Epidermal melanocyte (primary cell): ENCODE measurements around the gene RFC4.
"Not testable (repeated sequence)": the region's sequence is repeated elsewhere in the genome, so short reads cannot be mapped to it uniquely, and the experiment has no call there.

Experiments used
- DNase-seq: peaks from one replicate; pipeline ENCODE4 v3.0.0; 2011; ENCODE audit warnings: low spot score; ENCODE audit not compliant: insufficient read length

Gene RFC4, protein sequence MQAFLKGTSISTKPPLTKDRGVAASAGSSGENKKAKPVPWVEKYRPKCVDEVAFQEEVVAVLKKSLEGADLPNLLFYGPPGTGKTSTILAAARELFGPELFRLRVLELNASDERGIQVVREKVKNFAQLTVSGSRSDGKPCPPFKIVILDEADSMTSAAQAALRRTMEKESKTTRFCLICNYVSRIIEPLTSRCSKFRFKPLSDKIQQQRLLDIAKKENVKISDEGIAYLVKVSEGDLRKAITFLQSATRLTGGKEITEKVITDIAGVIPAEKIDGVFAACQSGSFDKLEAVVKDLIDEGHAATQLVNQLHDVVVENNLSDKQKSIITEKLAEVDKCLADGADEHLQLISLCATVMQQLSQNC

DNA sequence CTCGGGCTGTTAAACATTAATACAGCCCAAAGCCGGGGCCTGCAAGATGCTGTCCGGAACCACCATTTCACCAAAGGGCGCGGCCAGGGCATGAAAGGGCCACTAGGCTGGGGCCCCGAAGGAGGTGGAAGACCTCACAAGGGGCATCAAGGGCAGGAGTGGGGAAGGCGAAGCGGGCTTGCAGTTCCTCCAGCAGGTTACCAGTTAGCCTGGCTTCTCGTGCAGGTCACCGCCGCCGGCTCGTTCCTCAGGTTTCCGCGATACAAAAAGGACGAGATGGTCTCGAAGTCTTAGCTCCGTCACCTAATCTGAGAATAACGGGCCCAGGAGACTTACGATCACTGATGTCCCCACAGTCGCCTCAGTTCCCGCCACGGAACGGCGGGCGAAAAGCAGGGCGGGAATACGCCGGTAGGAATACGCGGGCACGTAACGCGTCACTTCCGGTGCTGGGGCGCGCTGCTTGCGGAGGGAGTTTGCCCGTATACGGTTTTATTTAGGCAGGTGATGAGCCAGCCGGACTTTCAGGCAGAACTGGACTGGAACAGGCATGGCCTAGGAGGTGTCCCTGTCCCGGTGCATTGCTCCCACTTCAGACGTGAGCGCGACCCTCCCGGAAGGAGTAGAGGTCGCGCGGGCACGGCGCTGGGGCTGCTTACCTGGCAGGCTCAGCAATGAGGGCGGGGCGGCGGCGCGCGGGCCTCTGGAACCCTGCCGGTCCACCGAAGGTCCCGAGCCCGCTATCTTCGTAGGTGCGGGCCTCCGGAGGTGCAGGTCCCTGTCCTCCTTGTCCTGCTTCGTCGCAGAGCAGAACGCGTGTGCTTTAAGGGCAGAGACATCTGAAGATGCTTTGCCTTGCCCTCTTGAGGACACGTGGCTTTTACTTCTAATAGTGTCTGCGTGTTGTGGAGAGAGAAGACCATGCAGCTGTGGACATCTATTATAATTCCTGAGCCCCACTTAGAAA, at the start of gene RFC4:
RFC4 (minus strand) TSS at position 394 of the 967 bp plus-strand sequence. CDS start 1,769 bp downstream, outside the sequence.
- peak; percentile 66 for DNase-seq

DNA sequence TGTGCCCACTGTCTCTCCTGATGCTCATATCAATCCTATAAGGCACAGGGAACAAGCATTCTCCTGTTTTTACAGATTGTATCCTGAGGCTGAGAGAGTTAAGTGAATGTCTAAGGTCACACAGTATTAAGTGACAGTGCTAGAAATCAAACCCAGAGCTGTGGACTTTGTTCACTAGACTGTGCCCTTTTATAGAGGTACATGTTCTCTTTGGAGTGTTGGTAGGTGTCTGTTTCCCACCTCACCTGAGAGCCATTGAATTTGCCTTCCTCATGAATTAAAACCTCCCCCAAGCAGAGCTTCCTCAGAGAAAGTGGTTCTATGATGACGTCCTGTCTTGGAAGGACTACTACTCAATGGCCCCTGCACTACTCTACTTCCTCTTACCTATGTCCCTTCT, 48.7 kb upstream of the RFC4 start:
- no peak for DNase-seq

DNA sequence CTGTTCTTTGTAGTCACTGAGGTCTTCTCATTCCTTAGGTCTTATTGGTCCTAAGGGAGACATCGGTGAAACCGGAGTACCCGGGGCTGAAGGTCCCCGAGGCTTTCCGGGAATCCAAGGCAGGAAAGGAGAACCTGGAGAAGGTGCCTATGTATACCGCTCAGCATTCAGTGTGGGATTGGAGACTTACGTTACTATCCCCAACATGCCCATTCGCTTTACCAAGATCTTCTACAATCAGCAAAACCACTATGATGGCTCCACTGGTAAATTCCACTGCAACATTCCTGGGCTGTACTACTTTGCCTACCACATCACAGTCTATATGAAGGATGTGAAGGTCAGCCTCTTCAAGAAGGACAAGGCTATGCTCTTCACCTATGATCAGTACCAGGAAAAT, 47.9 kb upstream of the RFC4 start:
- DNase-seq, result no peak

DNA sequence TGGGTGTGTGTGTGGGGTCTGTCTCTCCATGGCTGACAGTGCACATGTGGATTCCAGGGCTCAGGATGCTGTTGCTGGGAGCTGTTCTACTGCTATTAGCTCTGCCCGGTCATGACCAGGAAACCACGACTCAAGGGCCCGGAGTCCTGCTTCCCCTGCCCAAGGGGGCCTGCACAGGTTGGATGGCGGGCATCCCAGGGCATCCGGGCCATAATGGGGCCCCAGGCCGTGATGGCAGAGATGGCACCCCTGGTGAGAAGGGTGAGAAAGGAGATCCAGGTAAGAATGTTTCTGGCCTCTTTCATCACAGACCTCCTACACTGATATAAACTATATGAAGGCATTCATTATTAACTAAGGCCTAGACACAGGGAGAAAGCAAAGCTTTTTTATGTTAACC, 46.7 kb upstream of the RFC4 start:
- no peak for DNase-seq

DNA sequence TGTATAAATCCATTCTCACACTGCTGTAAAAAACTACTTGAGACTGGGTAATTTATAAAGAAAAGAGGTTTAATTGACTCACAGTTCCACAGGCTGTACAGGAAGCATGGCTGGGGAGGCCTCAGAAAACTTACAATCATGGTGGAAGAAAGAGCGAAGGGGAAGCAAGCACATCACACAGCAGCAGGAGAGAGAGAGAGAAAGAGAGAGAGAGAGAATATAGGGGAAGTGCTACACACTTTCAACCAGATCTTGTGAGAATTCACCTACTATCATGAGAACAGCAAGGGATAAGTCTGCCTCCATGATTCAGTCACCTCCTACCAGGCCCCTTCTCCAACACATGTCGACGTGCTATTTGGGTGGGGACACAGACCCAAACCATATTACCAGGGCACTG, 45.6 kb upstream of the RFC4 start:
- DNase-seq, result not testable (repeated sequence)

DNA sequence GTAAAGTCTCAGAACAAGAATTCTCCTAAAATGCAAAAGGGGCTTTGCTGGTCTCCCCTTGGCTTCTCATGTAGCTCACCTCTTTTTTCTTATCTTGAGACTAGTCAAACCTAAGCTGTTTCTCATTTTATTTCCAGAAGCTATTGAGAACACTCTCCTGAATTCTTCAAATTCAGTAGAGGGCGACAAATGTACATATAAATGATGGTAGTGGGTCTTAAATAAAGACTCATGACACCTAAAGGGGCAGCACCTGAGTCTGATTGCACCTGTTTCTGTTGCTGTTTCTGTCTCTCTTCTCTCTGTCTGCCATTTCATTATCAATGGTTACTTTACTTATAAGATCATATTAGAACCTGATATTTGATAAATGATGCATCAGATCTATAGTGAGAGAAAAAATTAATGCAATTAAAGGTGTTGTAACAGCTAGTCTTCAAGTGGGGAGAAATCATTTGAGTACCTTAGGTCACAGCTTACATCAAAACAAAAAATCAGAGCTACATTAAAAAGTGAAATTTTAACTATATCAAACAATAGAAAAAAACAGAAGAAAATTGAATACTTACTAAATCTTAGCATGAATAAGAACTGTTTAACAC, 43.2 kb upstream of the RFC4 start:
- DNase-seq, result no peak

DNA sequence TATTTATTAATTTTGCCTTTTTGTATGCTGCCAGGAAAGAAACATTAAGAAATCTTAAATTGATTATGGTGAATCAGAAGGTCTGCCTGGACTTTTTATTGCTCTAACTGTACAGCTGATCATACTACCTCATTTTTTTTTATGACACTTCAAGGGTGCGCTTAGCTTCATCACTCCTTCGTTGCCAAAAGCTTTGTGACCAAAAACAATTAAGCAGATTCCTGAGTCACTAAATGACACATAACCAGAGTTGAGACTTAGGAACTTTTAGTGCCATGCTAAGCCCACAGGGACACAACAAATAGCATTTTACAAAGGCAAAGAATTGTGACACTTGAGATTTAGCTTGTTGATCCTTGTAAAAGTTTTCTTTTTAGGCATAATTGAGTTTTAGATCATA, 41.2 kb upstream of the RFC4 start:
- DNase-seq, result no peak

DNA sequence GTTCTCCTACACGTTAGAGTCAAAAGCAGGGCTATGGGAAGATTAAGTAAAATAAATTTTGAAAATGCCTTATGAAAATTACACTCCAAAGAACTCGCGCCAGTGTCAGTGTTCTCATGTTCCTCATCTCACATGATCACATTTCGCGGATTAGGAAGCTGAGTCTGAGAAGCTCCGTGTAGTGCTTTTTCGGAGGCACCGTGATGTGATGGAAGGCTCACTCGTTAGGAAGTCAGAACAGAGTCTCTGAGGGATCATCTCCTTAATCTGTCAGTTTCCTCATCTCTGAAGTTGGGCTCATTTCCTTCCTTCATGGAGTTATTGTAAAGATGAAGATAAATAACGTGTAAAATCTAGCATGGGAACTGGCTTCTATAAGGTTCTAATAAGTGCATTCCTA, 39.5 kb upstream of the RFC4 start:
- DNase-seq, result no peak

DNA sequence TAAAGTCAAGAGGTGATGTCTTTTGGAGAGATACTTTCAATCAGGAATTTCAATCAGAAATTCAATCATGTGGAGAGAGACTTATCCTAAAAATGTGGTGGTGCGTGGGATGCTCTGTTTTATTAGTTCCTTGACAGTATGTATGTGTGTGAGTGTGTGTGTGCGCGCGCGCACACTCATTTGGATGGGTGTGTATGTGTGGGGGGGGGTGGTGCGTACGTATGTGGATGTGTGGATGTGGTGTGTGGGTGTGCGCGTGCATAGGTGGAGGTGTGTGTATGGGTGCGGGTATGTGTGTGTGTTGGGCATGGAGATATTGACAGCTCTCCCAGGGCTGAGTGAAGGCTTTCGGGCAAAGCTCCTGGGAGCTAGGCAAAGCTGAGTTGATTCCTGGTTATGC, 38.6 kb upstream of the RFC4 start:
- no peak for DNase-seq

DNA sequence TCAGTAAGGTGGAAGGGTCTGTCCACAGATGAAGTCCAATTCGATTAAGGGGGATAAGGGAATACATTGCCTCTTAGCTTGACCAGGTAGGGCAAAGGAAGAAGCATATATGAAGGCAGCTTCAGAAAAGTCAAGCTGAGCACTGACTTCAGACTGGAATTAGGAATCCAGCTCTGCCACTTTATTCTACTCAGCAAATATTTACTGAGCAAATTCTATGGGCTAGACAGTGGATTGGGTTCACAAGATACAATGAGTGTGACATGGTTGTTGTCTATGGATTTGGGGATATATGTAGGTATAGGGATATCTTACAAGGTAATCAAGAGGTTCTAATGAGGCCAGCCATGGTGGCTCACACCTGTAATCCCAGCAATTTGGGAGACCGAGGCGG, 36.8 kb upstream of the RFC4 start:
- DNase-seq, result no peak

DNA sequence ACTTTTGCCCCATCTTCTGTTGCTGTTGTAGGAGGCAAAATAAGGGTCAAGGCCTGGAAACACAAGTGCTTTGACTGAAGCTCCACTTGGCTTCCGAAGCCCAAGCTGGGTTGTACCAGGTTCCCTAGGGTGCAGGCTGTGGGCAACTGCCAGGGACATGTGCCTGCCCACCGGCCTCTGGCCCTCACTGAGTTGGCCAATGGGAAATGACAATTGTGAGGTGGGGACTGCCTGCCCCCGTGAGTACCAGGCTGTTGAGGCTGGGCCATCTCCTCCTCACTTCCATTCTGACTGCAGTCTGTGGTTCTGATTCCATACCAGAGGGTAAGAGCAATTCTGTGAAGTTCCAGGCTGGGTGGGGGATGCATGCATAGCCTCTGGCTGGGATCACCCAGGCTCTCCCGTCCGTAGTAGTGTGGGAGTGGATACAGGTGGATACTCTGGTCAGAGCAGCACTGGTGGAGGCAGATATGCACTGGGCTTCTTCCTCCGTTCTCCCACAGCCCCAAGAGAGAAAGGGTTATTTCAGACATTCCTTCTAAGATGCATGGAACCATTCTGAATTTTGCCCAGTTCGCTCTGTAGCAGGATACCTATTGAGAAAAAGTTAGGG, 36.2 kb upstream of the RFC4 start, which contains the start of gene ADIPOQ:
ADIPOQ (plus strand) TSS at position 285 of the 613 bp plus-strand sequence. CDS start 10,349 bp downstream, outside the sequence.
- no peak for DNase-seq

DNA sequence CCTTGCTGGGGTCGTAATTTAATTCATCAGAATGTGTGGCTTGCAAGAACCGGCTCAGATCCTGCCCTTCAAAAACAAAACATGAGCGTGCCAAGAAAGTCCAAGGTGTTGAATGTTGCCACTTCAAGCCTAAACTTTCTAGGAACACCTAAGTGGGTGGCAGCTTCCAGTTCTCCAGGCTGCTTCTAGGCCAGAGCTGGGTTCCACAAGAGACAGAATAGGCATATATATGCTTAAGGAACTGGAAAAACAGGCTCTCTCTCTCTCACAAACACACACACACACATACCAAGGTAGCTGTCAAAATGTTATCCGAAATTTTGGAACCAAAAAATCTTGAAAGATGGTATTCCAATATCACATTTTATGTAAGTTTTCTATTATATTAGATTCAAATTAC, 35.3 kb upstream of the RFC4 start:
- no peak for DNase-seq

DNA sequence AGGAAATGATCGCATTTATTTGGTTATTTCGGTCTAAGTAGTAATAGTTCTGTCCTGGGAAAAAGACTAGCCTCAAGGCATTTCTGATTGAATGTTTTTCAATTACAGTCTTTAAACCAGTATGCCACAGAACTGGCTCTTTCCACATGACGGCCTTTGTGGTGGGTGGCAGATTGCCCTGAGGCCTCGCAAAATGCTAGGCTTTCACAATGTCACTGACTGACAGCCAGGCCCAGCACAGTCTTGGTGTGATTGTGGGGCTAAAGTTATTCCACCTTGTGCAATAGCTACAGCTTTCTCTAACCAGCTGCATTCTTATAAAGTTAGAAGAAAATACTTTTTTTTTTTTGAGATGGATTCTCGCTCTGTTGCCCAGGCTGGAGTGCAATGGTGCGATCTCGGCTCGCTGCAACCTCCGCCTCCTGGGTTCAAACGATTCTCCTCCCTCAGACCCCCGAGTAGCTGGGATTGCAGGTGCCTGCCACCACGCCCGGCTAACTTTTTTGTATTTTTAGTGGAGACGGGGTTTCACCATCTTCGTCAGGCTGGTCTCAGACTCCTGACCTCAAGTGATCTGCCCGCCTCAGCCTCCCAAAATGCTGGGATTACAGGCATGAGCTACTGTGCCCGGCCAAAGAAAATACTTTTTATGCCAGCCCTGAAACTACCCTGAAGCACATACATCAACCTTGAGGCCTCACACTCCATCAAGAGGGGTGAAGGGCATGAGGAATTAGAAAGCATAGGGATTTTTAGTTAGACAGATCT, 33.8 kb upstream of the RFC4 start:
- DNase-seq, result peak; percentile 54

DNA sequence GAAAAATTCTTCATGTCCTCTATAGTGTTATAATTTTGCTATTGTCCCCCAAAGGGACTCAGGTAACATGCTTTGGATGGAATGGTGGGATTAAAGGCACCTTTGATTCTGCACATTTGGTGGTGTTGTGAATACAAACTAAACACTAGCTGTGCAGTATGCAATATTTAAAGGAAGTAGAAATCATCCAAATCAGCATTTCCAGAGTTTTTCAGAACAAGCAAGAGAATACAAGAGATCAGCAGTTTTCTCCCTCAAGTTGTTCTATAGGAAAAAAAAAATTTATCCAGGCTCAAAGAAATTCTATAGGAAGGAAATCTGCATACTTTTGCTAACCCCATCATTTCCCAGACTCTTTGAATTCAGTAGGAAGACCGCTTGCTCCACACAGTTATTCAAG, 26.0 kb upstream of the RFC4 start:
- DNase-seq, result no peak

DNA sequence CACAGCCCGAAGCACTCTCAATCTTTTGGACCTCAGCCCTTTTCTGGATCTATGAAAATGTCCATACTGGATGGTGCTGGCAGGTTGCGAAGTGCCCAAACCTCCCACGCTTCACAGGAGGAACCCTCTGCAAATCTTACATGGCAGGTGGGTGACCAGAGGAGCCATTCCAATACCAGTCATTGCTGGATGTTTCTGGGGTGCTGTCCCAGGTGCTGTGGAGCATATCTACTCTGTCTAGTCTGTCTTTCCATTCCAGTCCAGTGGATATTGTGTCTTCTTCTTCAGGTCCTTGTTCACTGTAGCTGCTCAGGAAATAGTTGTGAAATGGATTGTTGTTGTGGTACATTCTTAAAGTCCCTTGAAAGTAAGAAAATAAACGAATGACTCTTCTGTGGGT, 25.5 kb upstream of the RFC4 start:
- no peak for DNase-seq

DNA sequence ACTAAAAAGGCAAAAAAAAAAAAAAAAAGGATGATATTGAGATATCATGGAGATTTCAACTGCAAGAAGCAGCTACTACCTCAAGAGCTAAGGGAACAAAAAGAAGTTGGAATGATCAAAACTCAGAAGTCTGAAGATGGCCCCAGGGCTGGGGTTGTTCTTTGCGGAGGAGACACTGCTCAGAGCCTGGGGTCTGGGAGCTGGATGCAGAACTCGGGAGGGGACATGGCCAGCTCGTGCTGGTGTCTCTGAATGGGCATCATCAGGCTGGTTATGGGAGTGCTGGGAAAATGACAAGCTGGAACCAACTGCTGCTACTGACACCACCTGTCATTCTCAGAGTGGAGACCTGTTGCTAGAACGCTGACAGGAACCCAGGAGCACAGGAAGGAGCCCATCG, 22.1 kb upstream of the RFC4 start:
- DNase-seq, result no peak

DNA sequence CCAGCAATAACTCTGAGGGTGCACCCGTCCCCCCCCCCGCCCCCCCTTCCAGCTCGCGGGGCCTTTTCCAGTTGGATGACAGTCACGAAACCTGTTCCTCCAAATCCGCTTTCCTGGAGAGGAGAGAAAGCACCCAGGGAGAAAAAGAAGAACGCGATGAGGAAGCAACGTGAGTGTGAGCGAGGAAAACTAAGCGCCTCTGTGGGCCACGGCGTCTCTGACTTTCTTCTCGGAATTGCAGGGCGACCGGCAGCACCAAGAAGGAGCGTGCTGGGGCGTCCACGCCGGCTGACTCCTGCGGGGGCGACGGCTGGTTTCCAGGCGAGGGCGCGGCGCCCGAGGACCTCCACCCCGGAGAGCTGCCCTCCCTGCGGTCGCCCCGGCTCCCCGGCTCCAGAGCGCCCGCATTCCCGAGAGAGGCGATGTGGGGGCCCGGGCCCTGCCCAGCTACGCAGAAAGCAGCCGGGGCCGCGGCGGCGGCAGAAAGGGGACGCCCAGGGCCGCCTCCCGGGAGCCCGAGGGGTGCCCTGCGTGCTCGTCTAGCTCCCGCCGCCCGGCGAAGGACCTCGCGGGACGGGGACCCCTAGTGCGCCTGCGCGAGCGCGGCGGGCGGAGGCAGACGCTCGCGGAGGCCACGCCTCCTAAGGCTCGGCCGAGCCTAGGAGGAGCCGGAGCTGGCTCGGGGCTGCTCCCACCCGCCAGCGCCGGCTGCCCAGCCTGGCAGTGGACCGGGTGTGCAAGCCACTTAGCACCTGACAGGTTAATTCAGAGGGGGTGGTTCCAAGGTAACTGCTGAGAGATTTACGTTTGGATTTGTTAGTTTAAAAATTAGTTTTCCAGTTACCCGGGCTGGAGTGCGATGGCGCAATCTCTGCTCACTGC, 20.9 kb upstream of the RFC4 start:
- DNase-seq, result peak; percentile 92

DNA sequence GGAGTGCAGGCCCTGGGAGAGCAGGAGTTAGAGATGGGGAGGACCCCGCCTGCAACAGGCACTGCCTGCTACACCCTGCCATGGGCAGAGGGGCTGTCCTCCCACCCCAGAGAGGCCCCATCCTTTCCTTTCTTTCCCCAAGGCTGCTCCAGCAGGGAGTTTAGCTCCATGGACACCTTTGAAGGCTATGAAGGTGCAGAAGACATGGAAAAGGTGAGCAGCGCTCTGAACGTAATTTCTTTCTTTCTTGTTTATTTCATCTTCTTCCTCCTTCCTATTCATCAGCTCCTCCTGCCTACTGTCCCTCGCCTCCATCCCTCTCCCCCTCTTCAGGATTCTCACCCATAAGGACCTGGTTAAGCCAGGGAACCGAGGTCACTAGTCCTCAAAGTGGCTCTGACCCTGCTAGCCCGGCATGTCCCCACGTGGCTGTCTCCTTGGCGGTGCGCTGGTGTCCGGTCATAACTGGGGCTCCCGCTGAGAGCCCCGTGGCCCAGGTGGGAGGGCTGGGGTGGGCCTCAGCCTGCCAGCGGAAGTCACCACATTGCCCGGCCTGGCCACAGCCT, 20.2 kb upstream of the RFC4 start:
- DNase-seq, result no peak

DNA sequence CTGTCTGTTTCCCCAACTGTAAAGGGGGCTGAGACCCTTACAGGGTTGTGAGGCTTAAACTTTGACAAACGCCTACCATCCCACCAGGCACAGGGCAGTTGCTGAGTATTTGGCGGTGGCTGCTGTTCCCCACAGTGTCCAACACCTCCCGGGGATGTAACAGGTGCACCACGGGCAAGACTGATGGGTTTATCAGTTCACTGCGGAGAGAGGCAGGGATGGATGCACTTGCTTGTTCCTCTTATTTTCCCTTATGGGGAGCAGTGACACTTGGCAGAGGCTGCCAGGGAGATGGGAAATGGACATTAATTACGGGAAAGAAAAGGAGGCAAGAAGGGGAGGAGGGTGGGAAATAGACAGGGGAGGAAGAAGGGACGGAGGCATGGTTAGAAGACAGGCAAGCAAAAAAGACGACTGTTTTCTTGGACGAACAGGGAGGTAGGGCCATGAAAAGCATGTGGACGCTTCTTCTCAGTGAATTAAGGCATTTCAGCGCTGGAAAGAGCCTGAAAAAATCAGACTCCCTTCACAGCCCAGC, 19.7 kb upstream of the RFC4 start:
- DNase-seq, result no peak
